PC-3 (cell line): ENCODE measurements around the gene RETSAT. TPM values are rescaled to one million over a fixed set of nuclear protein-coding genes. Genes with fewer than 3 reads are reported as not detected.
"Not testable (repeated sequence)": the region's sequence is repeated elsewhere in the genome, so short reads cannot be mapped to it uniquely, and the experiment has no call there.

Experiments
- ATAC-seq: fragments of 200-7000 bp; cut with Tn5 transposase; 2 replicates; pipeline ENCODE4 v1.9.1; 2020; ENCODE audit warnings: mild to moderate bottlenecking, moderate library complexity
- BruUV-seq: library from RNA; stranded (reverse); fragments of 400-500 nt; replicated peaks from 2 replicates; lab custom pipeline; 2021; lab: Mats Ljungman, UMichigan
- CTCF ChIA-PET: fragments of 300-600 bp; sonication (Branson Sonifier 250); formaldehyde crosslinking; loops from one replicate; lab custom pipeline; 2022; ENCODE audit warnings: antibody characterized with exemption; lab: Charles Lee
- POLR2A ChIA-PET: fragments of 300-600 bp; sonication (Branson Sonifier 250); formaldehyde crosslinking; loops from one replicate; lab custom pipeline; 2022; ENCODE audit warnings: antibody characterized with exemption; ENCODE audit not compliant: unreplicated experiment; lab: Charles Lee
- DNase-seq: peaks from one replicate; pipeline ENCODE4 v3.0.0-alpha.2; 2015
- H2AFZ ChIP-seq: fragments of 300-600 bp; sonication (generic); 2 replicates; pipeline ENCODE4 v1.6.0; 2016; ENCODE audit warnings: antibody characterized with exemption, low read length
- H3F3A ChIP-seq: fragments of 300-600 bp; sonication (generic); one replicate; pipeline ENCODE4 v1.6.0; 2017; ENCODE audit warnings: antibody characterized with exemption, low read length, control low read depth, mild to moderate bottlenecking; ENCODE audit not compliant: unreplicated experiment
- H3K27ac ChIP-seq: fragments of 300-600 bp; sonication (generic); 2 replicates; pipeline ENCODE4 v1.5.1; 2016; ENCODE audit warnings: mild to moderate bottlenecking, low read length
- H3K27me3 ChIP-seq: fragments of 300-600 bp; sonication (generic); 2 replicates; pipeline ENCODE4 v1.6.1; 2016; ENCODE audit warnings: low read length, mixed read lengths
- H3K36me3 ChIP-seq: fragments of 300-600 bp; sonication (generic); 2 replicates; pipeline ENCODE4 v1.6.1; 2016; ENCODE audit warnings: low read depth, mixed run types, low read length, mixed read lengths
- H3K4me1 ChIP-seq: fragments of 300-600 bp; sonication (generic); 2 replicates; pipeline ENCODE4 v1.5.1; 2016; ENCODE audit warnings: low read length; ENCODE audit not compliant: insufficient read depth
- H3K4me2 ChIP-seq: fragments of 300-600 bp; sonication (generic); 2 replicates; pipeline ENCODE4 v1.6.0; 2016; ENCODE audit warnings: low read length
- H3K4me3 ChIP-seq: fragments of 300-600 bp; sonication (generic); 2 replicates; pipeline ENCODE4 v1.5.1; 2016; ENCODE audit warnings: mild to moderate bottlenecking, low read length, mixed read lengths
- H3K79me2 ChIP-seq: fragments of 300-600 bp; sonication (generic); 2 replicates; pipeline ENCODE4 v1.6.1; 2017; ENCODE audit warnings: low read length, mixed read lengths
- H3K9ac ChIP-seq: fragments of 300-600 bp; sonication (generic); 2 replicates; pipeline ENCODE4 v1.6.0; 2016; ENCODE audit warnings: mild to moderate bottlenecking, low read length
- H3K9me2 ChIP-seq: fragments of 300-600 bp; sonication (generic); replicated peaks from 2 replicates; pipeline ENCODE4 v1.6.1; 2016; ENCODE audit warnings: mixed run types, low read length, mixed read lengths
- H3K9me3 ChIP-seq: fragments of 300-600 bp; sonication (generic); 2 replicates; pipeline ENCODE4 v1.6.1; 2016; ENCODE audit warnings: low read length, mixed read lengths
- H4K20me1 ChIP-seq: fragments of 300-600 bp; sonication (generic); 2 replicates; pipeline ENCODE4 v1.6.1; 2016; ENCODE audit warnings: low read length, mixed read lengths
- EZH2 ChIP-seq: fragments of 300-600 bp; sonication (generic); IDR thresholded peaks from one replicate; pipeline ENCODE4 v1.6.1; 2017; ENCODE audit warnings: antibody characterized with exemption, mild to moderate bottlenecking, low read length; ENCODE audit not compliant: unreplicated experiment
- EZH2phosphoT487 ChIP-seq: fragments of 300-600 bp; sonication (generic); IDR thresholded peaks from 2 replicates; pipeline ENCODE4 v1.6.1; 2018; ENCODE audit warnings: mild to moderate bottlenecking, antibody characterized with exemption, low read length, borderline replicate concordance
- intact Hi-C: fragments of 100-400 bp; cut with micrococcal nuclease; formaldehyde crosslinking; loops from 2 replicates; pipeline ENCODE4 v1.9.0; 2023
- total RNA-seq: library from RNA; depleted of rRNA; stranded (reverse); fragments of >200 nt; gene quantifications from 2 replicates; pipeline ENCODE4 v1.2.3, GENCODE V29; 2014
- TF ChIP-seq, protein P1 (sequence below): fragments of 300-600 bp; sonication (generic); conservative IDR thresholded peaks from 2 replicates; pipeline ENCODE4 v1.5.1; 2017; ENCODE audit warnings: antibody characterized with exemption, low read depth, mild to moderate bottlenecking, low read length

Gene RETSAT
- total RNA-seq, 1 experiment from 2014 or later, result 39.1 TPM

DNA sequence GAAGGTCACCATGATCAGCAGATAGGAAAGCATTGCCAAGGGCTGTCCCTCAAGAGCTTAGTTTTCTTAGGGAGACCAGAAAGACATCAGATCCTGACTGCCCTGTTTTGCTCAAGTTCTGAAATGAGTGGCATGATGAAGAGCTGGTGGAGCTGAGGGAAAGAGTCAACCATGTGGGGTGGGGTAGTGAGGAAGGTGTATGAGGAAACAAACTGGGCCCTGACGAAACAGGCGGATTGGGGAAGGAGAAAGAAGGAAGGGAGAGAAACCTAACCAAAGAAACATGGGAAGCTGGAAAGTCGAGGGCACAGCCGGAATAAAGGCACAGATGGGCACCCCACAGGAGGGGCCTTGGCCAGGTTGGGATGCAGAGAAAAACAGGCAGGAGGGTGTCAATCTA is 34.5 kb downstream of the RETSAT start:
- H3K9ac ChIP-seq, result no peak overlapping the region
- no peaks in the 10 kb centered on the region for H3K9me3 ChIP-seq
- no peaks in the 10 kb centered on the region for H3F3A ChIP-seq
- H3K4me3 ChIP-seq, result no peak overlapping the region
- no peaks in the 10 kb centered on the region for H3K27me3 ChIP-seq
- intact Hi-C loops, result no loop called here
- no peaks in the 10 kb centered on the region for H3K9me2 ChIP-seq
- DNase-seq (no peak), ATAC-seq (no peak)
- H3K4me2 ChIP-seq, result no peak overlapping the region
- BruUV-seq, result no TSS peak
- H3K36me3 ChIP-seq, result peaks cover 50% of the 10 kb centered on the region
- H2AFZ ChIP-seq, result no peak overlapping the region
- H3K27ac ChIP-seq, result no peak overlapping the region
- peaks cover 12% of the 10 kb centered on the region for H3K4me1 ChIP-seq
- H3K79me2 ChIP-seq, result peaks cover 63% of the 10 kb centered on the region
- ChIA-PET POLR2A (interaction anchor here (0.6 kb wide), 1 partner anchor 219 kb away, joined by 3 read pairs; no protein-coding TSS in a partner anchor), CTCF (no interaction called here)
- TF ChIP-seq EZH2 (no peak), EZH2phosphoT487 (no peak)
- TF ChIP-seq, protein P1, sequence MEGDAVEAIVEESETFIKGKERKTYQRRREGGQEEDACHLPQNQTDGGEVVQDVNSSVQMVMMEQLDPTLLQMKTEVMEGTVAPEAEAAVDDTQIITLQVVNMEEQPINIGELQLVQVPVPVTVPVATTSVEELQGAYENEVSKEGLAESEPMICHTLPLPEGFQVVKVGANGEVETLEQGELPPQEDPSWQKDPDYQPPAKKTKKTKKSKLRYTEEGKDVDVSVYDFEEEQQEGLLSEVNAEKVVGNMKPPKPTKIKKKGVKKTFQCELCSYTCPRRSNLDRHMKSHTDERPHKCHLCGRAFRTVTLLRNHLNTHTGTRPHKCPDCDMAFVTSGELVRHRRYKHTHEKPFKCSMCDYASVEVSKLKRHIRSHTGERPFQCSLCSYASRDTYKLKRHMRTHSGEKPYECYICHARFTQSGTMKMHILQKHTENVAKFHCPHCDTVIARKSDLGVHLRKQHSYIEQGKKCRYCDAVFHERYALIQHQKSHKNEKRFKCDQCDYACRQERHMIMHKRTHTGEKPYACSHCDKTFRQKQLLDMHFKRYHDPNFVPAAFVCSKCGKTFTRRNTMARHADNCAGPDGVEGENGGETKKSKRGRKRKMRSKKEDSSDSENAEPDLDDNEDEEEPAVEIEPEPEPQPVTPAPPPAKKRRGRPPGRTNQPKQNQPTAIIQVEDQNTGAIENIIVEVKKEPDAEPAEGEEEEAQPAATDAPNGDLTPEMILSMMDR, result no peak
- peaks cover 2% of the 10 kb centered on the region for H4K20me1 ChIP-seq

DNA sequence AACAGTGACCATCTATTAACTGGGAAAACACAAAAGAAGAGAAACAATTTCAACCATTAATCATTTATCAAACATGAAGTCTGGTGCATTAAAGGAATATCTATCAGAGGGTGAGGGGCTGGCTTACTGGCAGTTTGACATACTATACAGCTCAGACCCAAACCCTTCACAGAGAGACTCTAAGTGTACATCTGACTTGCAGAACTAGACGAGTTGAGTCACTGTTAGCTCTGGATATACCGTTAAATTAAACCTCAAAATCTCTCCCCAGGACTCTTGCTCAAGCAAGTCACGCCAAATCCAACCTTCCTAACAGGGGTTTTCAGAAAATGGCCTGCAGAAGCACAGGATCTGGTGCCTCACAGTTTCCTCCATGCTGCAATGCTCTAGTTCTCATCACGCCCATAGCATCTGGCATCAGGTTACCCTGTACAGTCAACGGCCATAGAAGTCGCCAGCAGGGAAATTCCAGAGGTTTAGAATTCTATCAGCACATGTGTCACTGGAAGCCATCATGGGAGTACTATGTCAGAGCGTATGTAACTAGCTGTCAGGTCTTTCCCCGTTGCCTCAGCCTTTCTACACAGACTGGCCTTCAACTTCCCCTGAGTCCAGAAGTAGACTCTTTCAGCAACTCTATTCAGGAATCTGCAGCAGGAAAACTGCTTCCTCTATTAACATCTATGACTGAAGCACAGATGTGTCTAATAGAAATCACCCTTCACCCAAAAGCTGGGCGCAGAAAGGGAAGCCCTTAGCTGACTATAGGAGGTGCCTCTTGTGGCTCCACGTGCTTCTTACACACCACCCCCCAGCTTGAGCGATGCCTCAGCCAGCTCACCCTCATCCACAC is 35.9 kb downstream of the RETSAT start:
- CTCF ChIA-PET, result no interaction called here
- Histone ChIP-seq H3K79me2 (peaks cover 50% of the 10 kb centered on the region), H3F3A (no peaks in the 10 kb centered on the region), H3K9me2 (no peaks in the 10 kb centered on the region), H3K27ac (peak overlapping the region; percentile 41), H3K4me1 (peaks cover 8% of the 10 kb centered on the region; the same call in 1 of the 2 replicates), H3K4me3 (no peak overlapping the region), H3K36me3 (peaks cover 39% of the 10 kb centered on the region), H4K20me1 (no peaks in the 10 kb centered on the region), H3K27me3 (no peaks in the 10 kb centered on the region), H3K9me3 (no peaks in the 10 kb centered on the region), H2AFZ (no peak overlapping the region), H3K4me2 (no peak overlapping the region), H3K9ac (no peak overlapping the region)
- intact Hi-C loops, result no loop called here
- ATAC-seq (peak; percentile 79), DNase-seq (peak; percentile 35)
- TF ChIP-seq EZH2 (no peak), EZH2phosphoT487 (no peak)
- TF ChIP-seq, protein P1, result no peak
- POLR2A ChIA-PET, result no interaction called here
- TSS peak; percentile 0 for BruUV-seq

DNA sequence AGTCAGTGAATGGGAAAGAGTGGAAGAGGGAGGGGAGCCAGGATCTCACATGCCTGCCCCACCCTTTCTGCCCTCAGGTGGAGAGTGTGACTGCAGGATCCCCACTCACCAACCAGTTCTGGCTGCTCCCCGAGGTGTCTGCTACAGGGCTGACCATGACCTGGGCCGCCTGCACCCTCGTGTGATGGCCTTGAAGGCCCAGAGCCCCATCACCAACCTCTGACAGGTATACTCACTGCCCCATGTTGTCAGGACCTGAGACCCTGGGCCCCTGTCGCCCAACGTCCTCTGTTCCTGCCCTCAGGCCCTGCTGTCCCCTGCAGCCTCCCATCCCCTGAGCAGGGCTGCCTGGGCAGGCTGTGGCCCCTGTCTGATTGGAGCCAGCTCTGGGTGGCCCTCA is 38.4 kb downstream of the RETSAT start:
- H3K9ac ChIP-seq, H3K9me3 ChIP-seq, H3K27me3 ChIP-seq, H3K27ac ChIP-seq, H2AFZ ChIP-seq, ATAC-seq, BruUV-seq, H3K4me2 ChIP-seq, intact Hi-C loops, DNase-seq, H4K20me1 ChIP-seq, H3K9me2 ChIP-seq, H3K4me3 ChIP-seq, CTCF ChIA-PET, POLR2A ChIA-PET, H3F3A ChIP-seq: not testable (repeated sequence)
- H3K36me3 ChIP-seq, result peaks cover 16% of the 10 kb centered on the region
- peaks cover 19% of the 10 kb centered on the region for H3K4me1 ChIP-seq
- peaks cover 25% of the 10 kb centered on the region for H3K79me2 ChIP-seq
